ENCODE data around the gene CHRNB1.
"Not testable (repeated sequence)": the region's sequence is repeated elsewhere in the genome, so short reads cannot be mapped to it uniquely, and the experiment has no call there.

Gene CHRNB1

DNA sequence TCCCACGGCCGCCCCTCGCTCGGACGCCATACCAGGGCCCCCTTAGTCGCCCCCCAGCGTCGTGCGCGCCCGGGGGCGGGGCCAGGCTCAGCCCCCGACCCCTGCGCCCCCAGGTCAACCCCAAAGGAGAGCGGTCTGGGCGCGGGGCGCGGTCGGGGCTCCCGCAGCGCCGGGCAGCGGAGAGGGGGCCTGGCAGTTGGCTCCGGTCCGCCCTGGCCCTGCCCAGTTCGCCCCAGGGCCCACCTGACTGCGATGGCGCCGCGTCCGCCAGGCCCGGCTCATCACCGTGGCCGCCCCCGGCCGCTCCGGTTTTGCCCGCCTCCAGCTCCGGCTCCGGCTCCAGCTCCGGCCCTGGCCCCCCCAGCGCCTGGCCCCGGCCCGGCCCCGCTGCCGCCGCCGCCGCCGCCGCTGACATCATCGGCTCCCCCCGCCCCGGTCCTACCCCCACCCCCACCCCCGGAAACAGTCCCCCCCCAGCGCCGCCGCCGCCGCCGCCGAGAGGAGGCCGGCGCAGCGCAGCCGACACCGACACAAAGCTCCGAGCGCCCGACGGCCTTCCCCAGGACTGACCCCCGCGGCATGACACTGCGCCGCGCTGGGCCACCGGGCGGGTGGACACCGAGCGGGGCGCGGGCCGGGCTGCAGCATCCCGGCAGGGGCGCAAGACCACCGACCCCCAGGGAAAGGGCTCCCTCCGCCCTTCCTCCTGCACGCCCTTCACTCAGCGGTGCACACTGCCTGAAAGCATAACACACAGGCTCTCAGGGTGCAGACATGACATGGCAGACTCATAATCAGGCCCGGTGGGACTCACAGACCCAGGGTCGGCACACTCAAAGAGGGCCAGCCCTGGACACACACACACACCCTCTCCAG, 34.6 kb downstream of the CHRNB1 start, which contains the start of gene ZBTB4:
Gene ZBTB4, minus strand, starts transcription at position 419 of the 876 bp plus-strand sequence. CDS start 12,830 bp downstream, outside the sequence.
- in situ Hi-C loops (cut with HindIII; ENCODE audit: low pct_unique_long_range_greater_than_20kb, low sequenced_read_pairs), result no loop called here
- DNase-seq (ENCODE audit: low read depth in 1 of 2, low spot score in 1 of 2), result peak; percentile 47 to 56
- TF ChIP-seq JUND (IDR thresholded peaks at IDR 0.05; ENCODE audit: low read depth), result no peak

DNA sequence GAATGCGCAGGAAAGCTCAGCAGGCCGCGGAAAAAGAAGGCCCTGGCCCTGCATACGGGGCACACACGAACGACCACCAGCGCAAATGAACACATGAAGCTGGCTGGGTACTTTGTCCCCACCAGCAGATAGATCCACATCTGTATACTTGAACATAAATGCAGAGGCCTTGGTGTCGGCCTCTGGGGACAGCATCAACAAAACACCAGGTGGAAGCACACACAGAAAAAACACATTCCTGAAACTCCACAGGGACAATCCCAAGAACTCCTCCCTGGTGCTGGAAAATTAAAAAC, 35.2 kb downstream of the CHRNB1 start:
- no peak for TF ChIP-seq JUND (IDR thresholded peaks at IDR 0.05; ENCODE audit: low read depth)
- in situ Hi-C loops (cut with HindIII; ENCODE audit: low pct_unique_long_range_greater_than_20kb, low sequenced_read_pairs), result no loop called here
- DNase-seq (ENCODE audit: low read depth in 1 of 2, low spot score in 1 of 2), result no peak

DNA sequence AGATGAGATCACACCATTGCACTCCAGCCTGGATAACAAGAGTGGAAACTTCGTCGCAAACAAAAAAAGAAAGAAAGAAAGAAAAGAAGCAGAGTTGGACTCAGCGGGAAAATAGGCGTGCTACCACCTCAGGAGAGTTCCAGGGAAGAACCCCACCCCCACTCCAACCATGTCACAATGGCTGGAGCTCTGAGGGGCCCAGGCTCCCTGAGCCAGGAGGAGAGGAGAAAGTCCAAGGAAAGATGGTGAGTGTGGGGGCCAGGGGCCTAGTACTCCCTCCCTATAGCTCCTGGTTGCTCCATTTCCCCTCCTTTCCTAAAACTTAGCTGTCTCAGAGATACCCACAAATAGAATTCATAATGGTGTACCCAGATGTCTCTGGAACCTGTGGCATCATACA, 36.4 kb downstream of the CHRNB1 start, which contains the start of gene SLC35G6:
Gene SLC35G6, plus strand, starts transcription at position 172 of the 400 bp plus-strand sequence. Its CDS starts 71 bp downstream, at position 243.
- DNase-seq (ENCODE audit: low read depth in 1 of 2, low spot score in 1 of 2); in situ Hi-C loops (cut with HindIII; ENCODE audit: low pct_unique_long_range_greater_than_20kb, low sequenced_read_pairs): not testable (repeated sequence)

DNA sequence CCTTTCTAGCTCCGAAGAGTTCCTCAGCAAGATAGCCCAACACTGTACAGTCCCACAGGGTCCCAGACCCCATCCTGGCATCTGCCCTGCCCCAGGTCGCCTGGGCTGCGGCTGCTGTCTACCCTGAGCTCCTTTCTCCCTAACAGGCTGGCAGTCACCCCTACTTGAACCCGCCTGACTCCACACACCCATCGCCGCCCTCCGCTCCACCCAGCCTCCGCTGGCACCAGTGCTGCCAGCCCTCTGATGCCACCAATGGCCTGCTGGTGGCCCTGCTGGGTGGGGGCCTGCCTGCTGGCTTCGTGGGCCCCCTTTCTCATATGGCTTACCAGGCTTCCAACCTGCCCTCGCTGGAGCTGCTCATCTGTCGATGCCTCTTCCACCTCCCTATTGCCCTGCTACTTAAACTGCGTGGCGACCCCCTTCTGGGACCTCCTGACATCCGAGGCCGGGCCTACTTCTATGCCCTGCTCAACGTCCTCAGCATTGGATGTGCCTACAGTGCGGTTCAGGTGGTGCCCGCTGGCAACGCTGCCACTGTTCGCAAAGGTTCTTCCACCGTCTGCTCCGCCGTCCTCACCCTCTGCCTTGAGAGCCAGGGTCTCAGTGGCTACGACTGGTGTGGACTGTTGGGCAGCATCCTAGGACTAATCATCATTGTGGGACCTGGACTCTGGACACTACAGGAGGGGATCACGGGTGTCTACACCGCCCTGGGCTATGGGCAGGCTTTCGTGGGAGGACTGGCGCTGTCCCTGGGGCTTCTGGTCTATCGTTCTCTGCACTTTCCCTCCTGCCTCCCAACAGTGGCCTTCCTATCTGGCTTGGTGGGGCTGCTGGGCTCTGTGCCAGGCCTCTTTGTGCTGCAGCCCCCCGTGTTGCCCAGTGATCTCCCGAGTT, 37.2 kb downstream of the CHRNB1 start:
- in situ Hi-C loops (cut with HindIII; ENCODE audit: low pct_unique_long_range_greater_than_20kb, low sequenced_read_pairs); DNase-seq (ENCODE audit: low read depth in 1 of 2, low spot score in 1 of 2): not testable (repeated sequence)

DNA sequence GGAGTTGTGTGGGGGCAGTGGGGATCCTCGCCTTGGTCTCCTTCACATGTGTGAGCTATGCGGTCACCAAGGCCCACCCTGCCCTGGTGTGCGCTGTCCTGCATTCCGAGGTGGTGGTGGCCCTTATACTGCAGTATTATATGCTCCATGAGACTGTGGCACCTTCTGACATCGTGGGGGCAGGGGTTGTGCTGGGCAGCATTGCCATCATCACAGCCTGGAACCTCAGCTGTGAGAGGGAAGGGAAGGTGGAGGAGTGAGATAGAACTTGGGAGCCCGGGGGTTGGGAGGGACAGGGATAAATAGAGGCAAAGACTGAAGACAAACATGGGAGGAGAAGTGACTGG, 37.9 kb downstream of the CHRNB1 start:
- DNase-seq (ENCODE audit: low read depth in 1 of 2, low spot score in 1 of 2); in situ Hi-C loops (cut with HindIII; ENCODE audit: low pct_unique_long_range_greater_than_20kb, low sequenced_read_pairs): not testable (repeated sequence)

DNA sequence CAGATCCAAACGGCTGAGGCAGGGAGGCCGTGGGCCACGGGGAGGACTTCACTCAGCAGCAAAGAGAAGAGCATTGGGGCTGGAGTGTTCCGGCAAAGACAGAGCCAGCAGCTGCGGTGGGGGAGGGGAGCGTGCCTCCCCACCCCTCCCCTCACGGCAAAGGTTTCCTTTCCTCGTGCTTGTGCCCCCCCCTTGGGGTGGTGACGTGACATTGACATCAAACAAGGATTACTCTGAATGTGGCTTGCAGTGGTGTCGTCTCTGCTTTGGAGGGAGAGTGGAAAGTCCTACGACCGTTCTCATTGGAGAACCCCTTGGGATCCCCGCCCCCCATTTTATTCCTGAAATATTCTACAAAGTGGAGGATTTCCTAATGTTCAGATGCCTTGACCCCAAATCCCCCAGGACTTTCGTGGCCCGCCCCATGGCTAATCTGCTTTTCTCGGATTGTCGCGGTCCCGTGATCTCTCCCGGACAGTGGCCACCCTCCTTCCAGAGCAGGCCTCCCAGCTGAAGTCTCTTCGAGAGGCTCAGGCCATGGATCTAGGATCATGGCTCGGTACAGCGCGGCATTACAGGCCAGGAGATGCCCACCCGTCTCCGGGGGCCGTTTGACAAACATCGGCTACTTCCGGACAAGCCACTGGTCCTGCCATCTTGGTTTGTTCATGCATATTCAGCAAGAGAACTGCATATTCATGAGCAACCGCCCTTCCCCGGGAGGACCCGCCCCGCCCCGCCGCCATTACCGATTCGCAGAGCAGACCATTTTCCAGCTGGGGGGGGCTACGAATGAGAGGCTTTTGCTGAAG, 38.6 kb downstream of the CHRNB1 start:
- peak; percentile 72 to 92 for DNase-seq (ENCODE audit: low read depth in 1 of 2, low spot score in 1 of 2)
- TF ChIP-seq JUND (IDR thresholded peaks at IDR 0.05; ENCODE audit: low read depth), result no peak
- in situ Hi-C loops (cut with HindIII; ENCODE audit: low pct_unique_long_range_greater_than_20kb, low sequenced_read_pairs), result no loop called here

DNA sequence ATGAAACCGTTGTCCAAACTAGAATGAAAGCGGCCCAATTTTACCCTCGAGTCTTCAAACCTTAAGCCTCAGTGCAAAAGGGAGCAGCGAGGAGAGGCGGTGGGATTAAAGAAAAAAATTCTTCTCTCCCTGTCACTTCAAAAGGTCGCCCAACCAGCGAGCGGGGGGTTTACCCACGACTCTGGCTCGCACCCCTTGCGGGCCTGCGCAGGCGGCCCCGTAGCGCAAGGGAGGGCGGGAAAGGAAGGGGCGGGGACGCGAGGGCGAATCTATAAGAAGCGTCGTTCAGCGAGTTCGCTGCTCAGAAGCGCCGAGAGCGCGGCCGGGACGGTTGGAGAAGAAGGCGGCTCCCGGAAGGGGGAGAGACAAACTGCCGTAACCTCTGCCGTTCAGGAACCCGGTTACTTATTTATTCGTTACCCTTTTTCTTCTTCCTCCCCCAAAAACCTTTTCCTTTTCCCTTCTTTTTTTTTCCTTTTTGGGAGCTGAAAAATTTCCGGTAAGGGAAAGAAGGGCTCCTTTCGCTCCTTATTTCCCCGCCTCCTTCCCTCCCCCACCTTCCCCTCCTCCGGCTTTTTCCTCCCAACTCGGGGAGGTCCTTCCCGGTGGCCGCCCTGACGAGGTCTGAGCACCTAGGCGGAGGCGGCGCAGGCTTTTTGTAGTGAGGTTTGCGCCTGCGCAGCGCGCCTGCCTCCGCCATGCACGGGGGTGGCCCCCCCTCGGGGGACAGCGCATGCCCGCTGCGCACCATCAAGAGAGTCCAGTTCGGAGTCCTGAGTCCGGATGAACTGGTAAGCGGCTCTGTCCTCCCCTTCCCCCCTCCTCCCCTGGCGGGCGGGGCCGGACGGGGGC, 39.4 kb downstream of the CHRNB1 start, which contains the start of gene POLR2A:
Gene POLR2A, plus strand, starts transcription at position 300 of the 852 bp plus-strand sequence.
- no peak for TF ChIP-seq JUND (IDR thresholded peaks at IDR 0.05; ENCODE audit: low read depth)
- peak; percentile 79 to 97 for DNase-seq (ENCODE audit: low read depth in 1 of 2, low spot score in 1 of 2)
- in situ Hi-C loops (cut with HindIII; ENCODE audit: low pct_unique_long_range_greater_than_20kb, low sequenced_read_pairs), result no loop called here

DNA sequence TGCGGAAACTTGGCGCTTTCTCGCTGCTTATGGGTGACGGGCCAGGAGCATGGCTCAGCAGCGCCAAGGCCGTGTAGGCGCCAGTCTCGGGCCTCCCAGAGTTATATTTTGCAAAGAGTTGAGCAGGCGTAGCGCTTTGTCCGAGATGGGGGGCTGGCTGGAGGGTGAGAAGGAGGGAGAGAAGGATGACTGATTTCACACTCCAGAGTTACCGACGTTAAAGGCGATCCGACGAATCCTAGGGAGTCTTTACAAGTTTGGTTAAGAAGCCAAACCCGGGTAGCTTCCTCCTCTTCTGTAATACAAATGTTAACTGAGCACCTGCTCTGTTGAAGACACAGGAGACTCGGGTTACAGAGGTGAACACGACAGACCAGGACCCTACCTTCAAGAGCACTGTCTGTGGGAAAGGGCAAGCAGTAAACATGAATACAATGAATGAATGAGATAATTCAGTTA, 40.1 kb downstream of the CHRNB1 start:
- DNase-seq (ENCODE audit: low read depth in 1 of 2, low spot score in 1 of 2), result no peak
- no peak for TF ChIP-seq JUND (IDR thresholded peaks at IDR 0.05; ENCODE audit: low read depth)
- in situ Hi-C loops (cut with HindIII; ENCODE audit: low pct_unique_long_range_greater_than_20kb, low sequenced_read_pairs), result no loop called here

DNA sequence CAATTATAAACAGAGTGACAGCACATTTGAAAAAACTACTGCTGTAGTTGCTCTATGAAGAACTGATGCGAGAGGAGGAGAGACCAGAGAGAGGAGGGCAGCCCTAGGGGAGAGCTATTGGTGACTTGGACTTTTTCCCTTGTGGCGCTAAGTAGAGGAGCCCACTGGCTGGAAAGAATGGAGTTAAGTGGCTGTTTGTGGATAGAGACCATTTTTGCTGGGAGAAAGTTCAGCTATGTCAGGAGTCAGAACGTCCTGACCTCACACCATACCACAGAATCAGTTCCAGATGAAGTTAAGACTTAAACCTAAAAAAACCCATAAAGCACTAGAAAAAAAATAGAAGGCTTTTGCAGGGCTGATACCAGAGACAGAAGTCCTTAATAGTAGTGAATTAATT, 41.3 kb downstream of the CHRNB1 start:
- DNase-seq (ENCODE audit: low read depth in 1 of 2, low spot score in 1 of 2), result no peak
- in situ Hi-C loops (cut with HindIII; ENCODE audit: low pct_unique_long_range_greater_than_20kb, low sequenced_read_pairs), result no loop called here
- TF ChIP-seq JUND (IDR thresholded peaks at IDR 0.05; ENCODE audit: low read depth), result no peak

DNA sequence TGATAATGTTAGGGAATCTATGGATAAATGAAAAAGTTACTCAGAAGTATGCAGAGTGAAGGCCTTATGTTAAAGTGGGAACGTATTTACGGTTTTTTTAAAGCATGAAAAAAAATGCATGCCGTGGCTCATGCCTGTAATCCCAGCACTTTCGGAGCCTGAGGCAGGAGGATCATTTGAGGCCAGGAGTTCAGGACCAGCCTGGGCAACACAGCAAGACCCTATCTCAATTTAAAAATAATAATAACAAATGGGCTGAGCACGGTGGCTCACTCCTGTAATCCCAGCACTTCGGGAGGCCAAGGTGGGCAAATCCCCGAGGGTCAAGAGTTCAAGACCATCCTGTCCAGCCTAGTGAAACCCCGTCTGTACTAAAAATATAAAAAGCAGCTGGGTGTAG, 45.3 kb downstream of the CHRNB1 start:
- TF ChIP-seq JUND (IDR thresholded peaks at IDR 0.05; ENCODE audit: low read depth), result no peak
- DNase-seq (ENCODE audit: low read depth in 1 of 2, low spot score in 1 of 2), result no peak
- in situ Hi-C loops (cut with HindIII; ENCODE audit: low pct_unique_long_range_greater_than_20kb, low sequenced_read_pairs), result no loop called here

DNA sequence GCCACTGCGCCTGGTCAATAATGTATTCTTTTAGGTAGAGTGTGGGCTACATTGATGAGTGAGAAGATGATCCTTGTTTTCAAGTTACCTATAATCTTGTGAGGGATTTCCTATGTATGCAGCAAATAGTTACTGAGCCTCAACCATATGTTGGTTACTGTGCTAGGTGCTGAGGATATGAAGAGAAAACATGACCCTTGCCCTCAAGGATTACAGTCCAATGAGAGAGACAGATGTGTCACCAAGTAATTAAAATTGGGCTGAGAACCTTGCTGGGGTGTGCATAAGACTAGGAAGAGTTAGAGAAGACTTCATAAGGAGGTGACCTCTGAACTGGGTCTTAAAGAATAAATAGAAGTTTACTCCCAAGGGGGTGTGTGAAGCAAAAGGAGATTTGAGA, 46.7 kb downstream of the CHRNB1 start:
- no peak for DNase-seq (ENCODE audit: low read depth in 1 of 2, low spot score in 1 of 2)
- in situ Hi-C loops (cut with HindIII; ENCODE audit: low pct_unique_long_range_greater_than_20kb, low sequenced_read_pairs), result no loop called here
- no peak for TF ChIP-seq JUND (IDR thresholded peaks at IDR 0.05; ENCODE audit: low read depth)

Measured in T47D (cell line).